ENCODE measurements around the gene LCP2. TPM values are rescaled to one million over a fixed set of nuclear protein-coding genes. Genes with fewer than 3 reads are reported as not detected.

The LCP2 gene
- total RNA-seq, 8 experiments from 2014 or later: 0.25 to 3.3 (median 0.64) TPM; not detected in 1

- no peak overlapping the region for H3K27ac ChIP-seq
Measured at GRCh38 chr5:170288551-170288950, 9.0 kb downstream of the LCP2 start.

GRCh38 chr5:170288151-170288550 lies 9.4 kb downstream of the LCP2 start:
- 50 to 67% methylated on average over 2 of the region's 2 CpGs; no CpG with 5 or more reads in 8 of the 10 experiments for WGBS, 10 experiments
- in situ Hi-C loops (cut with MboI; ENCODE audit: low pct_unique_long_range_greater_than_20kb in 2 of 9, low sequenced_read_pairs in 9 of 9, unreplicated experiment in 9 of 9): no loop called here

More at GRCh38 chr5:170288551-170288950, 9.0 kb downstream of the LCP2 start:
- in situ Hi-C loops (cut with MboI; ENCODE audit: low pct_unique_long_range_greater_than_20kb in 2 of 9, low sequenced_read_pairs in 9 of 9, unreplicated experiment in 9 of 9): no loop called here
- ATAC-seq (replicated peaks in 6 of 8): no peak
- 17 to 100% (median 30%) methylated on average over 1 to 3 of the region's 3 CpGs; no CpG with 5 or more reads in 4 of the 10 experiments for WGBS, 10 experiments
- Histone ChIP-seq H3K4me3 (no peak overlapping the region), H3K4me1 (replicated peaks in 1 of 2) (no peaks in the 10 kb centered on the region)

GRCh38 chr5:170287532-170287931 lies 10.0 kb downstream of the LCP2 start:
- H3K27ac ChIP-seq: no peak overlapping the region
- WGBS, 10 experiments: 57 to 86% (median 71%) methylated on average over 1 of the region's 1 CpG; no CpG with 5 or more reads in 7 of the 10 experiments
- no peaks in the 10 kb centered on the region for H3K4me1 ChIP-seq (replicated peaks in 1 of 2)
- in situ Hi-C loops (cut with MboI; ENCODE audit: low pct_unique_long_range_greater_than_20kb in 2 of 9, low sequenced_read_pairs in 9 of 9, unreplicated experiment in 9 of 9): no loop called here
- no peak overlapping the region for H3K4me3 ChIP-seq
- ATAC-seq (replicated peaks in 6 of 8): no peak

More at GRCh38 chr5:170288151-170288550, 9.4 kb downstream of the LCP2 start:
- no peak overlapping the region for H3K27ac ChIP-seq
- no peaks in the 10 kb centered on the region for H3K4me1 ChIP-seq (replicated peaks in 1 of 2)
- no peak overlapping the region for H3K4me3 ChIP-seq
- no peak for ATAC-seq (replicated peaks in 6 of 8)

- WGBS, 10 experiments: 0 to 65% (median 21%) methylated on average over 1 to 3 of the region's 3 CpGs; no CpG with 5 or more reads in 2 of the 10 experiments
- in situ Hi-C loops (cut with MboI; ENCODE audit: low pct_unique_long_range_greater_than_20kb in 2 of 9, low sequenced_read_pairs in 9 of 9, unreplicated experiment in 9 of 9): no loop called here
- Histone ChIP-seq H3K4me1 (replicated peaks in 1 of 2) (no peaks in the 10 kb centered on the region), H3K4me3 (no peak overlapping the region), H3K27ac (no peak overlapping the region)
- peak in 3 of 8 experiments; percentile 54 to 79 (median 61) for ATAC-seq (replicated peaks in 6 of 8)
Measured at GRCh38 chr5:170286386-170286925, 11.1 kb downstream of the LCP2 start.

GRCh38 chr5:170285181-170285580 lies 12.4 kb downstream of the LCP2 start:
- in situ Hi-C loops (cut with MboI; ENCODE audit: low pct_unique_long_range_greater_than_20kb in 2 of 9, low sequenced_read_pairs in 9 of 9, unreplicated experiment in 9 of 9): no loop called here
- Histone ChIP-seq H3K4me1 (replicated peaks in 1 of 2) (peaks cover under 1 to 1% of the 10 kb centered on the region in 2 donors), H3K4me3 (no peak overlapping the region), H3K27ac (no peak overlapping the region)
- no peak for ATAC-seq (replicated peaks in 6 of 8)

- no peak for ATAC-seq (replicated peaks in 6 of 8)
- in situ Hi-C loops (cut with MboI; ENCODE audit: low pct_unique_long_range_greater_than_20kb in 2 of 9, low sequenced_read_pairs in 9 of 9, unreplicated experiment in 9 of 9): no loop called here
- WGBS, 10 experiments: 0 to 100% (median 65%) methylated on average over 1 to 2 of the region's 2 CpGs
- Histone ChIP-seq H3K4me3 (no peak overlapping the region), H3K27ac (no peak overlapping the region), H3K4me1 (replicated peaks in 1 of 2) (peaks cover 10 to 11% of the 10 kb centered on the region in 2 donors)
Measured at GRCh38 chr5:170284231-170284630, 13.3 kb downstream of the LCP2 start.

- no peak for ATAC-seq (replicated peaks in 6 of 8)
- H3K4me1 ChIP-seq (replicated peaks in 1 of 2): peaks cover 18 to 19% of the 10 kb centered on the region in 2 donors
- H3K4me3 ChIP-seq: no peak overlapping the region
- in situ Hi-C loops (cut with MboI; ENCODE audit: low pct_unique_long_range_greater_than_20kb in 2 of 9, low sequenced_read_pairs in 9 of 9, unreplicated experiment in 9 of 9): no loop called here
- WGBS, 10 experiments: 80 to 88% methylated on average over 1 of the region's 1 CpG; no CpG with 5 or more reads in 8 of the 10 experiments
- no peak overlapping the region for H3K27ac ChIP-seq
Measured at GRCh38 chr5:170283296-170283695, 14.3 kb downstream of the LCP2 start.

- ATAC-seq (replicated peaks in 6 of 8): peak in 4 of 8 experiments; percentile 17 to 67 (median 42)
- peaks cover 18 to 19% of the 10 kb centered on the region in 2 donors for H3K4me1 ChIP-seq (replicated peaks in 1 of 2)
- no peak overlapping the region for H3K4me3 ChIP-seq
- in situ Hi-C loops (cut with MboI; ENCODE audit: low pct_unique_long_range_greater_than_20kb in 2 of 9, low sequenced_read_pairs in 9 of 9, unreplicated experiment in 9 of 9): no loop called here
- H3K27ac ChIP-seq: no peak overlapping the region
- WGBS, 10 experiments: 8 to 100% (median 45%) methylated on average over 1 to 6 of the region's 6 CpGs; no CpG with 5 or more reads in 3 of the 10 experiments
Measured at GRCh38 chr5:170280011-170280493, 17.5 kb downstream of the LCP2 start.

- H3K27ac ChIP-seq: no peak overlapping the region
- H3K4me1 ChIP-seq (replicated peaks in 1 of 2): peaks cover 18 to 19% of the 10 kb centered on the region in 2 donors
- H3K4me3 ChIP-seq: no peak overlapping the region
- in situ Hi-C loops (cut with MboI; ENCODE audit: low pct_unique_long_range_greater_than_20kb in 2 of 9, low sequenced_read_pairs in 9 of 9, unreplicated experiment in 9 of 9): loop anchor here in 1 of 9 experiments (10.0 kb wide), 1 partner anchor 135 kb away; no protein-coding TSS in a partner anchor
- ATAC-seq (replicated peaks in 6 of 8): peak in 2 of 8 experiments; percentile 15 to 20
- 61 to 100% (median 88%) methylated on average over 1 to 4 of the region's 4 CpGs; no CpG with 5 or more reads in 3 of the 10 experiments for WGBS, 10 experiments
Measured at GRCh38 chr5:170279459-170279817, 18.1 kb downstream of the LCP2 start.

GRCh38 chr5:170278611-170279458 lies 18.7 kb downstream of the LCP2 start:
- Histone ChIP-seq H3K4me3 (no peak overlapping the region), H3K4me1 (replicated peaks in 1 of 2) (peaks cover 22 to 24% of the 10 kb centered on the region in 2 donors), H3K27ac (no peak overlapping the region)
- in situ Hi-C loops (cut with MboI; ENCODE audit: low pct_unique_long_range_greater_than_20kb in 2 of 9, low sequenced_read_pairs in 9 of 9, unreplicated experiment in 9 of 9): loop anchor here in 1 of 9 experiments (10.0 kb wide), 1 partner anchor 136 kb away; no protein-coding TSS in a partner anchor
- peak in 5 of 8 experiments; percentile 50 to 74 (median 66) for ATAC-seq (replicated peaks in 6 of 8)
- WGBS, 10 experiments: 0 to 100% (median 75%) methylated on average over 1 to 2 of the region's 9 CpGs; no CpG with 5 or more reads in 5 of the 10 experiments

- ATAC-seq (replicated peaks in 6 of 8): no peak
- Histone ChIP-seq H3K4me3 (no peak overlapping the region), H3K27ac (no peak overlapping the region), H3K4me1 (replicated peaks in 1 of 2) (peaks cover 23 to 29% of the 10 kb centered on the region in 2 donors)
- WGBS, 10 experiments: 40 to 100% (median 72%) methylated on average over 1 to 5 of the region's 6 CpGs; no CpG with 5 or more reads in 2 of the 10 experiments
- in situ Hi-C loops (cut with MboI; ENCODE audit: low pct_unique_long_range_greater_than_20kb in 2 of 9, low sequenced_read_pairs in 9 of 9, unreplicated experiment in 9 of 9): loop anchor here in 1 of 9 experiments (10.0 kb wide), 1 partner anchor 137 kb away; no protein-coding TSS in a partner anchor
Measured at GRCh38 chr5:170277867-170278281, 19.7 kb downstream of the LCP2 start.

- no peak overlapping the region for H3K4me3 ChIP-seq
- 40 to 100% (median 100%) methylated on average over 1 to 2 of the region's 2 CpGs; no CpG with 5 or more reads in 3 of the 10 experiments for WGBS, 10 experiments
- H3K27ac ChIP-seq: no peak overlapping the region
- H3K4me1 ChIP-seq (replicated peaks in 1 of 2): peaks cover 23 to 29% of the 10 kb centered on the region in 2 donors
- ATAC-seq (replicated peaks in 6 of 8): no peak
- in situ Hi-C loops (cut with MboI; ENCODE audit: low pct_unique_long_range_greater_than_20kb in 2 of 9, low sequenced_read_pairs in 9 of 9, unreplicated experiment in 9 of 9): loop anchor here in 1 of 9 experiments (10.0 kb wide), 1 partner anchor 139 kb away; no protein-coding TSS in a partner anchor
Measured at GRCh38 chr5:170276140-170276539, 21.4 kb downstream of the LCP2 start.
